ENCODE measurements around the gene ZBTB40. TPM values are rescaled to one million over a fixed set of nuclear protein-coding genes. Genes with fewer than 3 reads are reported as not detected.

The ZBTB40 gene
- total RNA-seq, 1 donor, result 14.8 TPM

GRCh38 chr1:22524481-22524880 lies 72.8 kb downstream of the ZBTB40 start:
- Histone ChIP-seq H3K4me3 (ENCODE audit: low read length) (no peak overlapping the region), H3K27me3 (ENCODE audit: insufficient read depth, low read length) (no peaks in the 10 kb centered on the region), H3K9me3 (ENCODE audit: low read depth, low read length) (no peaks in the 10 kb centered on the region), H3K4me1 (ENCODE audit: insufficient read depth, low read length) (no peaks in the 10 kb centered on the region)

GRCh38 chr1:22525211-22525610 lies 73.6 kb downstream of the ZBTB40 start:
- Histone ChIP-seq H3K9me3 (ENCODE audit: low read depth, low read length) (no peaks in the 10 kb centered on the region), H3K27me3 (ENCODE audit: insufficient read depth, low read length) (no peaks in the 10 kb centered on the region)

DNA sequence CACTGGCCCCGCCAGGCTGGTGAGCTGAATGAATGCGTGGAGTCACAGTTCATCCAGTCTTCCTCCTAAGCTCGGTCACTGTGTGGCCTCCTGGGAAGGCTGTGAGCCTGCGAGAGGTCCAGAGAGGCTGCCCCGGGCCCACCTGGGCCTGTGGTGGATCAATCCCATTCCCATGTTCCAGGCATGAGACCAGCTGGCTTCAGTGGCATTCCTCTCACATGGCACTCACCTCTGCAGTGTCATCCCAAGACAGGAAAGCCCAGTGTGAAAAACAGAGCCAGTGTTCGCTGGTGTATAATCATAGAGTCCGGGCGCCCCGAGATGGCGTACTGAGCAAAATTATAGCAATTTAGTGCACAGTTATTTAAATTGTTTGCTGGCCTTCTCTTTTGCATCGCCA lies 74.0 kb downstream of the ZBTB40 start:
- Histone ChIP-seq H3K4me1 (ENCODE audit: insufficient read depth, low read length) (no peaks in the 10 kb centered on the region), H3K27me3 (ENCODE audit: insufficient read depth, low read length) (no peaks in the 10 kb centered on the region), H3K4me3 (ENCODE audit: low read length) (no peak overlapping the region), H3K9me3 (ENCODE audit: low read depth, low read length) (no peaks in the 10 kb centered on the region)

More at GRCh38 chr1:22525211-22525610, 73.6 kb downstream of the ZBTB40 start:
- no peak overlapping the region for H3K4me3 ChIP-seq (ENCODE audit: low read length)
- no peaks in the 10 kb centered on the region for H3K4me1 ChIP-seq (ENCODE audit: insufficient read depth, low read length)

DNA sequence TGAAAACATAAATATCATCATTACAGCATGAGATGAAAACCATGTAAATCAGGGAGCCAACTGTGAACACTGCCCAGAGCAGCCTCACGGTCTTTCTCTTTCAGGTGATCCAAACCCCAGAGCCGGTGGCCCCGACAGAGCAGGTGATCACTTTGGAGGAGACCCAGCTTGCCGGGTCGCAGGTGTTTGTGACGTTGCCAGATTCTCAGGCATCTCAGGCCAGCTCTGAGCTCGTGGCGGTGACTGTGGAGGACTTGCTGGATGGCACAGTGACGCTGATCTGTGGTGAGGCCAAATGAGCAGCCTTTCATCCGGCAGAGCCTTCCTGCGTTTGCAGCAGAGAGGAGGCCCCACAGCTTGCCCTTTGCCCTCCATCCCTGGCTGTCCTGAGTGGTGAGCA lies 74.4 kb downstream of the ZBTB40 start:
- Histone ChIP-seq H3K4me1 (ENCODE audit: insufficient read depth, low read length) (no peaks in the 10 kb centered on the region), H3K4me3 (ENCODE audit: low read length) (no peak overlapping the region), H3K9me3 (ENCODE audit: low read depth, low read length) (no peaks in the 10 kb centered on the region), H3K27me3 (ENCODE audit: insufficient read depth, low read length) (no peaks in the 10 kb centered on the region)

DNA sequence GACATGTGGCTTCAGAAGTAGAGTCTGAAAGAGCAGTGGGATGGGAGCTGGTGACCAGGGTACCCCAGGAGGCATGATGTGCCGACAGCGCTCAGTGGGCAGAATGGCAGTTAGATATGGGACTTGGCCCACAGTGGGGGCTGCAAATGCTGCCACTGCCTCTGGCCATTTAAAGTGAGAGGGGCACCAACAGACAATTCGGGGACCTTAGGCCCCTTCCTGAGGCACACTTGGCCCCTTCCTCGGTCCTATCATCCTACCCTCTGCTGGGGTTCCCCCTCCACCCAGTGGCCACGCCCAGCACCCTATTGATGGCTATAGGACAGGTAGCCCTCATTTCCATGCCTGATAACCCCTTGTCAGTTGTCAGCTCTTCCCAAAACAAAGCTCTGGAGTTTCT lies 75.0 kb downstream of the ZBTB40 start:
- Histone ChIP-seq H3K27me3 (ENCODE audit: insufficient read depth, low read length) (no peaks in the 10 kb centered on the region), H3K4me1 (ENCODE audit: insufficient read depth, low read length) (no peaks in the 10 kb centered on the region), H3K4me3 (ENCODE audit: low read length) (no peak overlapping the region), H3K9me3 (ENCODE audit: low read depth, low read length) (no peaks in the 10 kb centered on the region)

DNA sequence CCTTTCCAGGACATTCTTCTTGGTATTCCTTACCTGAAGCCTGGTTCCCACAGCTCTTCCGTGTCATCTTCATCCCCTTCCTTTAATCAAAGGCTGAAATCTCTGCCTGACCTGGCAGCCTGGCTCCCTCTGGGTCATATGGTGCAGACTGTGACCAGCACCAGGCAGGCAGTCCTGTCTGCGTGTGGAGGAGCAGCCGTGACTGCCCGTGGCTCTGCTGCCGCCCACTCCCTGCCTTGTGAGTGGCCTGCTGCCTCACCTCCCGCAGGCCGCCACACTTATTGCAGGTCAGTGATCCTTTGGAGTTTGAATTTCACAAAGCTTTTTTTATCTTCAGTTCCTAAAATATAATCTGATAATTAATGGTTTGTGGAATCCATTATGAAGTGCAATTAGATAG lies 75.5 kb downstream of the ZBTB40 start:
- H3K4me3 ChIP-seq (ENCODE audit: low read length), result no peak overlapping the region
- no peaks in the 10 kb centered on the region for H3K9me3 ChIP-seq (ENCODE audit: low read depth, low read length)
- H3K4me1 ChIP-seq (ENCODE audit: insufficient read depth, low read length), result no peaks in the 10 kb centered on the region
- H3K27me3 ChIP-seq (ENCODE audit: insufficient read depth, low read length), result no peaks in the 10 kb centered on the region

- Histone ChIP-seq H3K27me3 (ENCODE audit: insufficient read depth, low read length) (no peaks in the 10 kb centered on the region), H3K4me1 (ENCODE audit: insufficient read depth, low read length) (no peaks in the 10 kb centered on the region), H3K9me3 (ENCODE audit: low read depth, low read length) (no peaks in the 10 kb centered on the region), H3K4me3 (ENCODE audit: low read length) (no peak overlapping the region)
Measured at GRCh38 chr1:22527555-22528296, 76.1 kb downstream of the ZBTB40 start.

GRCh38 chr1:22528451-22528850 lies 76.8 kb downstream of the ZBTB40 start:
- no peaks in the 10 kb centered on the region for H3K9me3 ChIP-seq (ENCODE audit: low read depth, low read length)

DNA sequence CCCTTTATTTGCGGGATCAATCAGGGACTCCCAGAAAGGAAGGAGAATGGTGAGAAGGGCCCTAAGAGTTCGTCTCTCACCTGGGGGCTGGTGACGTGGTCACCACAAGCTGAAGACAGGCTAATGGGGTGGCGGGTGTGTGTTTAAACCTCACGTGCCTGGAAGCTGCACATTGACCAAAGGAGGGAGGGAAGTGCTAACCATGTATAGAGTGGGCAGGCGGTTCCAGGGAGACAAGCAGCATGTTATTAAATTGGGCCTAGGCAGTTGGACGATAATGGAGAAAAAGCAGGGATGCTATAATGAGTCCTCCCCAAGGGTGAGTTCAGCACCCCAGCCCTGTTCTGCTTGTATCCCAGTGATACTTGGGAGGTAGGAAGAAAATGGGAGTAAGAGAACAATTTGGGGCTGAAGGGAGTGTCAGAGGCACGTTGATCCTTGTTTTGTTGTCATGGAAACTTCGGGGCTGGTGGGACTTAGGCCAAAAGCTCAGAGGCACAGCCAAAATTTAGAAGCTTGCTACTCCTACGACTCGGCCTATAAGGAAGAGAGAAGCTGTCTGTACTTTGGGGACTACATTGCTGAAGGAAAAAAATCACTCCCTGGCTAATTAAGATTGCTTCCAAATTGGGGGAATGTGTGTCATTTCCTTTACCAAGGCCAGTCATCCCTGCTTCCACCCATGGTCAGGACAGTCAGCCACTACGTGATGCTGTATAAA lies 78.4 kb downstream of the ZBTB40 start:
- H3K27me3 ChIP-seq (ENCODE audit: insufficient read depth, low read length), result no peaks in the 10 kb centered on the region
- no peaks in the 10 kb centered on the region for H3K9me3 ChIP-seq (ENCODE audit: low read depth, low read length)
- no peak overlapping the region for H3K4me3 ChIP-seq (ENCODE audit: low read length)
- H3K4me1 ChIP-seq (ENCODE audit: insufficient read depth, low read length), result no peaks in the 10 kb centered on the region

More at GRCh38 chr1:22528451-22528850, 76.8 kb downstream of the ZBTB40 start:
- Histone ChIP-seq H3K4me3 (ENCODE audit: low read length) (no peak overlapping the region), H3K4me1 (ENCODE audit: insufficient read depth, low read length) (no peaks in the 10 kb centered on the region), H3K27me3 (ENCODE audit: insufficient read depth, low read length) (no peaks in the 10 kb centered on the region)

- no peaks in the 10 kb centered on the region for H3K27me3 ChIP-seq (ENCODE audit: insufficient read depth, low read length)
- H3K4me3 ChIP-seq (ENCODE audit: low read length), result no peak overlapping the region
- H3K9me3 ChIP-seq (ENCODE audit: low read depth, low read length), result no peaks in the 10 kb centered on the region
- no peaks in the 10 kb centered on the region for H3K4me1 ChIP-seq (ENCODE audit: insufficient read depth, low read length)
Measured at GRCh38 chr1:22530715-22531114, 79.1 kb downstream of the ZBTB40 start.

GRCh38 chr1:22531251-22531650 lies 79.6 kb downstream of the ZBTB40 start:
- Histone ChIP-seq H3K27me3 (ENCODE audit: insufficient read depth, low read length) (no peaks in the 10 kb centered on the region), H3K9me3 (ENCODE audit: low read depth, low read length) (no peaks in the 10 kb centered on the region), H3K4me3 (ENCODE audit: low read length) (no peak overlapping the region)

DNA sequence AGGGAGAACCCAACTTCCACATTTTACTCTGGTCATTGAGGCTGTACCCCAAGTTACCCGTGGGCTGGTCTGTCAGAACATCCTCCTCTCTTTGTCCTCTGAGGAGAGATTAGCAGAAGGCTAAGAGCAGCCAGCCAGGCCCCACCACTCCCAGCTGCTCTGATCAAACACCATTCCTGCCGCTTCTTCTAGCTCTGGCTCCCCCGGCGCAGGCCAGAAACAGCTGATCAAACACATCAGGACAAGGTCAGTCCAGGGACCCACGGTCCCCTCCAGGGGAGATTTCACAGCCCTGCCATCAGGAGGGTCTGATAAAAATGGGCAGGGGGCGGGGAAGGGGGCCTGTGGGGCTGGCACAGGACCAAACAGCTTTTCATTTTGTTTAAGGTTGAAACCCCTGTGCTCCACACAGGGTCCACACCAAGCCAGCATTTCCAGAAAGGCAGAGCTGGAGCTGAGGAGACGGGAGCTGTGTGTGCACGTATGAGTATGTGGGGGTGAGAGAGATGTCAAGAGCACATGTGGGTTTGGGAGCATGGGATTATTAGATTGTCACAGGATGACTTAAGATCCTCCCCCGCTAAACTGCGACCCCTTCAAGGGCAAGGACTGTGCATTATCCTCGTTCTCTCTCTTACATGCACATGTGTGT lies 81.7 kb downstream of the ZBTB40 start:
- Histone ChIP-seq H3K9me3 (ENCODE audit: low read depth, low read length) (no peaks in the 10 kb centered on the region), H3K27me3 (ENCODE audit: insufficient read depth, low read length) (no peaks in the 10 kb centered on the region), H3K4me1 (ENCODE audit: insufficient read depth, low read length) (no peaks in the 10 kb centered on the region)

More at GRCh38 chr1:22531251-22531650, 79.6 kb downstream of the ZBTB40 start:
- H3K4me1 ChIP-seq (ENCODE audit: insufficient read depth, low read length), result no peaks in the 10 kb centered on the region

GRCh38 chr1:22534951-22535350 lies 83.3 kb downstream of the ZBTB40 start:
- Histone ChIP-seq H3K4me1 (ENCODE audit: insufficient read depth, low read length) (no peaks in the 10 kb centered on the region), H3K4me3 (ENCODE audit: low read length) (no peak overlapping the region), H3K27me3 (ENCODE audit: insufficient read depth, low read length) (no peaks in the 10 kb centered on the region), H3K9me3 (ENCODE audit: low read depth, low read length) (no peaks in the 10 kb centered on the region)

More for the DNA sequence above, 81.7 kb downstream of the ZBTB40 start:
- H3K4me3 ChIP-seq (ENCODE audit: low read length), result no peak overlapping the region

DNA sequence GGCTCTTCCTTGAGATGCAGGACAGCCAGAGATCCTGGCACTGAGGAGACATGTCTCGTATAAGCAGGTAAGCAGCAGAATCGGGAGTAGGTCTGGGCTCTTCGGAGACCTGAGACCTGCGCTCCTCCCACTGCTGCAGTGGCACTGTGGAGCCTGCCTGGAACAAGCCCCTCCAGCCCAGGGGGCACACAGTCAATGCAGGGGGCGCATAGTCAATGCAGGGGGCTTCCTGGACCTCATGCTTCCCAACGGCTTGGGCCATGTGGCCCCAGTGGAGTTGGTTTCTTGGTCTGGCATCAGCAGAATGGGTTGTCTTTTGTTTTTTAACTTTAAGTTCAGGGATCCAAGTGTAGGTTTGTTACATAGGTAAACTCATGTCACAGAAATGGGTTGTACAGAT lies 83.7 kb downstream of the ZBTB40 start:
- Histone ChIP-seq H3K27me3 (ENCODE audit: insufficient read depth, low read length) (no peaks in the 10 kb centered on the region), H3K9me3 (ENCODE audit: low read depth, low read length) (no peaks in the 10 kb centered on the region), H3K4me1 (ENCODE audit: insufficient read depth, low read length) (no peaks in the 10 kb centered on the region), H3K4me3 (ENCODE audit: low read length) (no peak overlapping the region)

- Histone ChIP-seq H3K9me3 (ENCODE audit: low read depth, low read length) (no peaks in the 10 kb centered on the region), H3K4me3 (ENCODE audit: low read length) (no peak overlapping the region), H3K27me3 (ENCODE audit: insufficient read depth, low read length) (no peaks in the 10 kb centered on the region), H3K4me1 (ENCODE audit: insufficient read depth, low read length) (no peaks in the 10 kb centered on the region)
Measured at GRCh38 chr1:22536506-22536905, 84.9 kb downstream of the ZBTB40 start.

Measured in mononuclear cell (primary cell).